ENCODE data around the gene PYDC1.
"Not testable (repeated sequence)": the region's sequence is repeated elsewhere in the genome, so short reads cannot be mapped to it uniquely, and the experiment has no call there.

The PYDC1 gene

GRCh38 chr16:31179219-31179746 lies 37.7 kb downstream of the PYDC1 start:
- no peak for DNase-seq (ENCODE audit: low read depth)

GRCh38 chr16:31177136-31177535 lies 39.8 kb downstream of the PYDC1 start:
- no peak for DNase-seq (ENCODE audit: low read depth)

DNA sequence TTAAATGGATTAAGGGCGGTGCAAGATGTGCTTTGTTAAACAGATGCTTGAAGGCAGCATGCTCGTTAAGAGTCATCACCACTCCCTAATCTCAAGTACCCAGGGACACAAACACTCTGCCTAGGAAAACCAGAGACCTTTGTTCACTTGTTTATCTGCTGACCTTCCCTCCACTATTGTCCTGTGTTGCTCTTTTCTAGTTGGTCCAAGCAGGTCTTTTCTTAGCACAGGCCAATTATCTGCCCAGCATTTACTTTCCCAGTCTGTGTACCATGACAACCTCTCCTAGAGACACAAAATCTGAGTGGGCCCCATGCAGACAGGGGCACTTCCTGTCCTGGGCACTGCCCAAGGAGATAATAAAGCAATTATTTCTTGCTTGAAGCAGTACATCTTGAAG lies 46.9 kb downstream of the PYDC1 start:
- not testable (repeated sequence) for DNase-seq (ENCODE audit: low read depth)

DNA sequence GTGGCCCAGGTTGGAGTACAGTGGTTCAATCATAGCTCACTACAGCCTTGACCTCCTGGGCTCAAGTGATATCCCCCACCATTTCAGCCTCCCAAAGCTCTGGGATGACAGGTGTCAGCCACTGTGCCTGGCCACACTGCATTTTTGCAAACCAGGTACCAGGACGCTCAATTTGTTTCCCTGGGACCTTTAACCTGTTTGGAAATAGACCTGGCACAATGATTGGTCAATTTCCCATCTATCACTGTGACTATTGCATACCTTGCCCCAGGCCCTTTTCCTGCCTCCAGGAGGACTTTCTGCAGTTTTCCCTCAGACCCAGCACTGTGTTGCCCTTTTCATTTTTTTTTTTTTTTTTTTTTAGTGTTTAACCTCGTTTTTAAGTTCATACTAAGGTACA lies 48.1 kb downstream of the PYDC1 start:
- DNase-seq (ENCODE audit: low read depth), result no peak

DNA sequence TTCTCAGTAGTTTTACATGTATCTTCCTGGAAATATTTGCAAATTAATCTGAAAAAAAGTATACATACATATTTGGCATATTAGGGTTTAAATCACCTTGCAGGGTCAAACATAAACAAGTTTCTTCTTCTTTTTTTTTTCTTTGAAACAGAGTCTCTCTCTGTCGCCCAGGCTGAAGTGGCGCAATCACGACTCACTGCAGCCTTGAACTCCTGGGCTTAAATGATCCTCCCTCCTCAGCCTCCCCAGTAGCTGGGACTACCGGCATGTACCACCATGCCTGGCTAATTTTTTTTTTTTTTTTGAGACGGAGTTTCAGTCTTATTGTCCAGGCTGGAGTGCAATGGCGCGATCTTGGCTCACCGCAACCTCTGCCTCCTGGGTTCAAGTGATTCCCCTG lies 49.6 kb downstream of the PYDC1 start:
- DNase-seq (ENCODE audit: low read depth), result no peak

Measured in stimulated activated CD8-positive, alpha-beta memory T cell treated with anti-CD3 and anti-CD28 coated beads, Interleukin-15, amount 100 ng/mL, for 24 hours (primary cell).